Measurements from ENCODE around the gene CHPF. TPM values are rescaled to one million over a fixed set of nuclear protein-coding genes. Genes with fewer than 3 reads are reported as not detected.

Gene CHPF
- total RNA-seq, 4 donors from 2014 or later: 19.0 to 122 (median 90.5) TPM

DNA sequence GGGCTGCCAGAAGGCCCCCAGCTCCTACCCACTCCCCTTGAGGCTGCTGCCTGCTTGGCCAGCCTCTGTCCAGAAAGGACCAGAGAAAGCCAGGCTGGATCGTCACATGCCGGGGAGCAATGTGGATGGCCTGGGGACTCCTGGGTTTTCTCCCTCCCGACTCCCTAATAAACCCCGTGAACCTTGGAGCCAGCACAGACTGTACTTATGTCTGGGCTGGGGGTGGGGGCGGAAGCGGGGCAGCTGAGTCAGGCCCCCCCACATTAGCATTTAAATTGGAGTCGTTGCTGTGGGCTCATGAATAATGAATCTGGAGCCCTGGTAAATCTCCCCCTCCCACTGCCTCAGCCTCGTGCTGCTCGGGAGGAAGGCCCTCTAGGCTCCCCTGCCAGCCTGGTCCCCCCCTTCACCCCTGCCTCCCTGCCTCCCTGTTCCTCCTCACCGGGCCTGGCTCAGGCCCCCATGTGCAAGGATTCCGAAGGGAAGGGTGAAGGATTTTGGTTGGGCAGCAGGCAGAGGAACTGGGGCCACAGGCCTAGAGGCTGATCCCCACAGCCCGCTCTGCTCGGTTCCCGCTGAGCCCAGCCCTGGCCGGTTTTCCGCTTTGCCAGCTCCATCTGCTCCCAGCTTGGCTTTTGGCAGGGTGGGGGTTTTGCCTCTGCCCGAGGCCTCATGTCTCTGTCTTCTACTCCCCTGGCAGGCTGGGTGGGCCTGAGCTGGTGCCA is 36.6 kb downstream of the CHPF start:
- DNase-seq: no peak
- Histone ChIP-seq H3K27me3 (peaks cover 0 to 6% of the 10 kb centered on the region in 2 donors), H3K4me1 (peaks cover 0 to 13% (median 0%) of the 10 kb centered on the region in 4 donors), H3K27ac (no peak overlapping the region), H3K9me3 (no peaks in the 10 kb centered on the region), H3K4me3 (no peak overlapping the region), H3K36me3 (peaks cover 0 to 41% (median 0%) of the 10 kb centered on the region in 3 donors)
- TF ChIP-seq POLR2A (IDR thresholded peaks at IDR 0.05): no peak
- TF ChIP-seq, protein P1, sequence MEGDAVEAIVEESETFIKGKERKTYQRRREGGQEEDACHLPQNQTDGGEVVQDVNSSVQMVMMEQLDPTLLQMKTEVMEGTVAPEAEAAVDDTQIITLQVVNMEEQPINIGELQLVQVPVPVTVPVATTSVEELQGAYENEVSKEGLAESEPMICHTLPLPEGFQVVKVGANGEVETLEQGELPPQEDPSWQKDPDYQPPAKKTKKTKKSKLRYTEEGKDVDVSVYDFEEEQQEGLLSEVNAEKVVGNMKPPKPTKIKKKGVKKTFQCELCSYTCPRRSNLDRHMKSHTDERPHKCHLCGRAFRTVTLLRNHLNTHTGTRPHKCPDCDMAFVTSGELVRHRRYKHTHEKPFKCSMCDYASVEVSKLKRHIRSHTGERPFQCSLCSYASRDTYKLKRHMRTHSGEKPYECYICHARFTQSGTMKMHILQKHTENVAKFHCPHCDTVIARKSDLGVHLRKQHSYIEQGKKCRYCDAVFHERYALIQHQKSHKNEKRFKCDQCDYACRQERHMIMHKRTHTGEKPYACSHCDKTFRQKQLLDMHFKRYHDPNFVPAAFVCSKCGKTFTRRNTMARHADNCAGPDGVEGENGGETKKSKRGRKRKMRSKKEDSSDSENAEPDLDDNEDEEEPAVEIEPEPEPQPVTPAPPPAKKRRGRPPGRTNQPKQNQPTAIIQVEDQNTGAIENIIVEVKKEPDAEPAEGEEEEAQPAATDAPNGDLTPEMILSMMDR (IDR thresholded peaks at IDR 0.05): no peak

DNA sequence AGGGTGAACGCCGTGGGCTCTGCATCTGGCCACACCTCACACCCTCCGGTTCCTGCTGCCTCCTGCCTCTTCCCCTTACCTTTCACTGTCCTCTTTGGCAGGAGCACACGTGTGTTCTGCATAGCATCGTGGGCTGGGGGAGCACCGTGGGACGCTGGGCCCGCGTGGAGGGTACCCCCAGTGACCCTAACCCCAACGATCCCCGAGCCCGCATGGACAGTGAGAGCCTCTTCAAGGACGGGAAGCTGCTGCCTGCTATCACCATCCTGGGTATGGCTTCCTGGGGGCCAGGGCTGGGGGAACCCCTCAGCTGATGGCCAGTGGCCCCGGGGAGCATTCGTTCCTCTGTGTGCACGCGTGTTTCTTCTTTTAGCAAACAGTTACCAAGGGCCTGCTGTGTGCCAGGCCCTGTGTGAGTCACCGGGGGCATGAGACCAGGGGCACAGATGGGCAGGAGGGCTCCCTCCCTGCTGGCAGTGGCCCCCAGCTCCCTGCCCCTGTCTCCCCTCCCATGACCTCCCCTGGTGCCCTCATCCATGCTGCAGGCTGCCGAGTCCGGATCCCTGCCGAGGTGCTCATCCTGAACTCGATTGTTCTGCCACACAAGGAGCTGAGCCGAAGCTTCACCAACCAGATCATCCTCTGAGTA is 37.3 kb downstream of the CHPF start:
- TF ChIP-seq, protein P1 (IDR thresholded peaks at IDR 0.05): no peak
- Histone ChIP-seq H3K36me3 (peaks cover 0 to 47% (median 0%) of the 10 kb centered on the region in 3 donors), H3K4me3 (no peak overlapping the region), H3K27me3 (no peaks in the 10 kb centered on the region), H3K27ac (no peak overlapping the region), H3K9me3 (no peaks in the 10 kb centered on the region), H3K4me1 (peaks cover 0 to 13% (median 0%) of the 10 kb centered on the region in 4 donors)
- no peak for DNase-seq

DNA sequence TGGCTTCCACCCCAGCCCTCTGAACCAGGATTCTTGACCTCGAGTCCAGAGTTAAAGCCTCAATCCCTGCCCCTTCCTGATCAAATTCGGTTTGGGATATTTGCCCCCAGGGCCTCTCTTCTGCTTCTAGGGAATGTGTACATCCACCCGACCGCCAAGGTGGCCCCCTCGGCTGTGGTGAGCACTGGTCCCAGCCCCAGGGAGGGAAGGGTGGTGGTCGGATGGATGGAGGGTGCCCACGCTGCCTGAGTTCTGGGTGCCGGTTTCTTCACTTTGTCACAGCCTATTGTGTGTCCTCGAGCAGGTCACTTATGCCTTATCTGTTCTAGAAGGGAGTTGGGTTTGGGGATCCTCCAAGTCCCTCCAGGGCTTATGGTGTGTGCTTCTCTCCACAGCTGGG is 38.0 kb downstream of the CHPF start:
- no peak for DNase-seq
- Histone ChIP-seq H3K27me3 (no peaks in the 10 kb centered on the region), H3K27ac (no peak overlapping the region), H3K4me3 (no peak overlapping the region), H3K4me1 (peaks cover 0 to 13% (median 0%) of the 10 kb centered on the region in 4 donors), H3K36me3 (peaks cover 0 to 47% (median 0%) of the 10 kb centered on the region in 3 donors), H3K9me3 (no peaks in the 10 kb centered on the region)
- TF ChIP-seq, protein P1 (IDR thresholded peaks at IDR 0.05): no peak
- no peak for TF ChIP-seq POLR2A (IDR thresholded peaks at IDR 0.05)

DNA sequence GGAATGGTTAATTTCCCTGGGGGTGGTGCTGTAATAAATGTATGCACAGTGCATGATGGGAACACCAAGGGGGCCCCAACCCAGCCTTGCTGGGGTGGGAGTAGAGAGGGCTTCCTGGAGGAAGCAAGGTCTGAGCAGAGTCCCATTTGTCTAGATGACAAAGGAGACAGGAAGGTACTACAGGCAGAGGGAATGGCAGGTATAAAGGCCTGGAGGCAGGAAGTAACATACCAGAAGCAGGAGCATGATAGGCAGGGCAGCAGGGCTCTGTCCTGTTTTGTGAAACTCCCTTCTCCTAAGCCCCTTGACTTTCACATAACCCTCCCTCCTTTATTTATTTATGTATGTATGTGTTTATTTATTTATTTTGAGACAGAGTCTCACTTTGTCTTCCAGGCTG is 41.0 kb downstream of the CHPF start:
- TF ChIP-seq, protein P1 (IDR thresholded peaks at IDR 0.05): no peak
- TF ChIP-seq POLR2A (IDR thresholded peaks at IDR 0.05): no peak
- Histone ChIP-seq H3K9me3 (no peaks in the 10 kb centered on the region), H3K36me3 (peaks cover 0 to 47% (median 0%) of the 10 kb centered on the region in 3 donors), H3K27me3 (no peaks in the 10 kb centered on the region), H3K27ac (no peak overlapping the region), H3K4me3 (no peak overlapping the region), H3K4me1 (peaks cover 0 to 13% (median 5%) of the 10 kb centered on the region in 4 donors)
- DNase-seq: no peak

DNA sequence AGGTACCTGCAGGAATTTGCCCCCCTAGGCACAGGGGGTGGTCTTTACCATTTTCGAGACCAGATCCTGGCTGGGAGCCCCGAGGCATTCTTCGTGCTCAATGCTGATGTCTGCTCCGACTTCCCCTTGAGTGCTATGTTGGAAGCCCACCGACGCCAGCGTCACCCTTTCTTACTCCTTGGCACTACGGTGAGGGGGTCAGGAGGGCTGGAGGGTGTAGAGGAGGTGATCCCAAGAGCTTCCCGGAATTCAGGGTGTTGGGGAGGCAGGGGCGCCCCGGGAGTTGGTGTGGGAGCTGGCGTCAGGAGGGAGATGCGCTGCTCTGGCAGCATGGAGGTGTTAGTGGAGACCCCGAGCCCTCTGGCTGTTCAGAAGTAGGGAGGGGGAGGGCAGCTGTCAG is 41.8 kb downstream of the CHPF start:
- no peaks in the 10 kb centered on the region for H3K9me3 ChIP-seq
- H3K4me1 ChIP-seq: peaks cover 0 to 20% (median 9%) of the 10 kb centered on the region in 4 donors
- H3K36me3 ChIP-seq: peaks cover 0 to 42% (median 0%) of the 10 kb centered on the region in 3 donors
- no peak overlapping the region for H3K27ac ChIP-seq
- no peak overlapping the region for H3K4me3 ChIP-seq
- peaks cover 0 to 3% of the 10 kb centered on the region in 2 donors for H3K27me3 ChIP-seq
- DNase-seq: no peak
- TF ChIP-seq, protein P1 (IDR thresholded peaks at IDR 0.05): no peak
- no peak for TF ChIP-seq POLR2A (IDR thresholded peaks at IDR 0.05)

Measured in Peyer's patch (tissue), 4 donors.